KMS-11 (cell line): ENCODE results near the gene MYADML2.

Experiments used
- H2AFZ ChIP-seq: fragments of 200-600 bp; sonication (generic); 2 replicates; pipeline ENCODE4 v1.6.1; 2016; ENCODE audit warnings: antibody characterized with exemption, mixed run types, low read depth
- H3K27ac ChIP-seq: fragments of 200-600 bp; sonication (generic); 2 replicates; pipeline ENCODE4 v1.6.1; 2016; ENCODE audit warnings: mild to moderate bottlenecking, mixed run types
- H3K27me3 ChIP-seq: fragments of 200-600 bp; sonication (generic); 2 replicates; pipeline ENCODE4 v1.6.1; 2017; ENCODE audit warnings: mild to moderate bottlenecking, low read depth, mixed run types, moderate library complexity; ENCODE audit not compliant: insufficient read depth
- H3K36me3 ChIP-seq: fragments of 200-600 bp; sonication (generic); 2 replicates; pipeline ENCODE4 v1.6.1; 2017; ENCODE audit warnings: mild to moderate bottlenecking, mixed run types; ENCODE audit not compliant: insufficient read depth
- H3K4me1 ChIP-seq: fragments of 200-600 bp; sonication (generic); 2 replicates; pipeline ENCODE4 v1.6.1; 2016; ENCODE audit warnings: mild to moderate bottlenecking, low read depth, mixed run types; ENCODE audit not compliant: poor library complexity, severe bottlenecking
- H3K4me2 ChIP-seq: fragments of 200-600 bp; sonication (generic); 2 replicates; pipeline ENCODE4 v1.7.0; 2016; ENCODE audit warnings: mild to moderate bottlenecking, mixed run types
- H3K4me3 ChIP-seq: fragments of 200-600 bp; sonication (generic); IDR thresholded peaks from 2 replicates; pipeline ENCODE4 v1.6.1; 2017; ENCODE audit warnings: low read depth, low read length, mixed read lengths; ENCODE audit not compliant: insufficient read depth
- H3K79me2 ChIP-seq: fragments of 200-600 bp; sonication (generic); 2 replicates; pipeline ENCODE4 v1.6.1; 2016; ENCODE audit warnings: low read depth, mixed run types; ENCODE audit not compliant: insufficient read depth
- H3K9ac ChIP-seq: fragments of 200-600 bp; sonication (generic); 2 replicates; pipeline ENCODE4 v1.6.1; 2016; ENCODE audit warnings: mild to moderate bottlenecking, mixed run types
- H4K20me1 ChIP-seq: fragments of 200-600 bp; sonication (generic); 2 replicates; pipeline ENCODE4 v1.6.1; 2016; ENCODE audit warnings: mild to moderate bottlenecking, mixed run types; ENCODE audit not compliant: insufficient read depth
- TF ChIP-seq, protein P1 (sequence below): fragments of 200-600 bp; sonication (generic); conservative IDR thresholded peaks from 2 replicates; pipeline ENCODE4 v1.6.1; 2017; ENCODE audit warnings: low read depth, mild to moderate bottlenecking, antibody characterized with exemption, low read length, moderate library complexity, mixed read lengths

Gene MYADML2

DNA sequence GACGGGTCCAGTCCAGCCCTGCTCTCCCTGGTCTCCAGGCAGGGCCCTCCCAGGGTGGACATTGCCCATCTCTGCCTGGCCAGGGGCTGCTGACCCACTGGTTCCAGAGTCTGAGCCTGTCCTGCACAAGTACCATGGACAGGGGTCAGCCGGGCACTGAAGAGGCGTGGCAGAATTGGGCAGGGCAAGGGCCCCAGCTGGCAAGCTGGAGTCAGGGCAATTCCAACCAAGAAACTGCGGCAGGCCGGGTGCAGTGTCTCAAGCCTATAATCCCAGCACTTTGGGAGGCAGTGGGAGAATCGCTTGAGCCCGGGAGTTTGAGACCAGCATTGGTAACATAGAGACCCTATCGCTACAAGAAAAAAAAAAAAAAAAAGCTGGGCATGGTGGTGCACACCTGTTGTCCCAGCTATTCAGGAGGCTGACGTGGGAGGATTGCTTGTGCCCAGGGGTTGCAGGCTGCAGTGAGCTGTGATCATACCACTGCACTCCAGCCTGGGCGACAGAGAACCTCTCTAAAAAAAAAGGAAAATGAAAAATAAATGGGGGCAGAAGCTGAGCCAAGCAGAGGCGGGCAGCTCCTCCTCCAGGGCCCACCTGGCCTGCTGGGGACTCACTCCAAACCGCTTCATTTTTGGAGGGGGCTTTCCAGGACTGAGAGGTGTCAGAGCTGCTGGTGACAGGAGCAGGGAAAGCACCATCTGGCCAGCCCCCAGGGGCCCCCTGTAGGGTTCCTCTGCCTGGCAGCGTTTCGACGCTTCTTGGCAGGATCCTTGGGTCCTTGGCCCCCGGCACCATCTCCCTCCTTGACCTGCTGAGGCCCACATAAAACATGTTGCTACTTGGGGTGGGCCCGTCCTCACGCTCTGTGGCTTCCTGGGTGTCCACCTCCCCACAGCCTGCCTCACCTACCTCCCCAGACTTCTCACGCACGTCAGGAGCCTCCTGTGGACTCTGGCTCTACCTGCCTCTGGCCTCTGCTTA, 16.6 kb downstream of the MYADML2 start:
- Histone ChIP-seq H3K79me2 (peaks cover 17% of the 10 kb centered on the region), H3K27ac (no peak overlapping the region), H3K4me2 (no peak overlapping the region), H3K36me3 (no peaks in the 10 kb centered on the region), H3K27me3 (no peaks in the 10 kb centered on the region), H3K4me1 (peaks cover 21% of the 10 kb centered on the region), H3K4me3 (no peak overlapping the region), H2AFZ (no peak overlapping the region), H4K20me1 (no peaks in the 10 kb centered on the region), H3K9ac (no peak overlapping the region)
- TF ChIP-seq, protein P1, sequence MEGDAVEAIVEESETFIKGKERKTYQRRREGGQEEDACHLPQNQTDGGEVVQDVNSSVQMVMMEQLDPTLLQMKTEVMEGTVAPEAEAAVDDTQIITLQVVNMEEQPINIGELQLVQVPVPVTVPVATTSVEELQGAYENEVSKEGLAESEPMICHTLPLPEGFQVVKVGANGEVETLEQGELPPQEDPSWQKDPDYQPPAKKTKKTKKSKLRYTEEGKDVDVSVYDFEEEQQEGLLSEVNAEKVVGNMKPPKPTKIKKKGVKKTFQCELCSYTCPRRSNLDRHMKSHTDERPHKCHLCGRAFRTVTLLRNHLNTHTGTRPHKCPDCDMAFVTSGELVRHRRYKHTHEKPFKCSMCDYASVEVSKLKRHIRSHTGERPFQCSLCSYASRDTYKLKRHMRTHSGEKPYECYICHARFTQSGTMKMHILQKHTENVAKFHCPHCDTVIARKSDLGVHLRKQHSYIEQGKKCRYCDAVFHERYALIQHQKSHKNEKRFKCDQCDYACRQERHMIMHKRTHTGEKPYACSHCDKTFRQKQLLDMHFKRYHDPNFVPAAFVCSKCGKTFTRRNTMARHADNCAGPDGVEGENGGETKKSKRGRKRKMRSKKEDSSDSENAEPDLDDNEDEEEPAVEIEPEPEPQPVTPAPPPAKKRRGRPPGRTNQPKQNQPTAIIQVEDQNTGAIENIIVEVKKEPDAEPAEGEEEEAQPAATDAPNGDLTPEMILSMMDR: no peak

DNA sequence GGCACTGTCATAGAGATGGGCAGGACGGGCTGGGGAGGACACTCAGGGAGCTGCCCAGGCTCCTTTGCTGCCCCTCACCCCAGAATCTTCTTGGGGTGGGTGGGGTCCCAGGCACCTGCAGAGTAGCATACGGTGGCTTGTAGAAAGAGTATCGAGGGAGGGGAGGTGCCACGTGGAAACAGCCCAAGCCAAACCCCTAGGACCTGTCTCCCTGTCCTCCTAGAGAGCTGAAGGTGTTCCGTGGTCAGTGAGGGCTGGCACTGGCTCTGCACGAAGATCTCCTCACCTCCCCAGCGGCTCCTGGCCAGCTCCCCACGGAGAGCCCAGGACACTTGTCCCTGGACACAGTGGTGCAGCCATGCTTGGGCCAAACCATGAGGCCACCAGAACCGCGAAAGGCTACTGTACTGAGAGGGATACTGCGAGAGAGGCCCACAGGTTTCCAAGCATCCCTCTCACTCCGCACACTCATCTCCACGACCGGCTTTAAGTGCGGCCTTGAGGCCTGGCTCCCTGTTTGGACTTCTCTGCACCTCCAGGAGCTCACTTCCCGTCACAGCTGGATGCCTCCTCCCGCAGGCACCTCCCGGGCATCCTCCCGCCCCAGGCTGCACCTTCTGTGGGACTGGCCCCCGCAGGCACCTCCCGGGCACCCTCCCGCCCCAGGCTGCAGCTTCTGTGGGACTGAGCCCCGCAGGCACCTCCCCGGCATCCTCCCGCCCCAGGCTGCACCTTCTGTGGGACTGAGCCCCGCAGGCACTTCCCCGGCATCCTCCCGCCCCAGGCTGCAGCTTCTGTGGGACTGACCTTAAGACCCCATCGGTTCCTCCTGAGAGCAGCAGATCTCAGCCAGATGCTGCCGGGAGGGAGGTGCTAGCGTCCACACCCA, 17.5 kb downstream of the MYADML2 start:
- TF ChIP-seq, protein P1: no peak
- H4K20me1 ChIP-seq: no peaks in the 10 kb centered on the region
- peaks cover 27% of the 10 kb centered on the region for H3K79me2 ChIP-seq
- H3K36me3 ChIP-seq: no peaks in the 10 kb centered on the region
- H3K4me3 ChIP-seq: no peak overlapping the region
- 0 out of 2 replicates have a peak overlapping the region, but pooled peaks have one; percentile 98 for H3K4me2 ChIP-seq
- H3K27me3 ChIP-seq: no peaks in the 10 kb centered on the region
- no peak overlapping the region for H3K9ac ChIP-seq
- H3K27ac ChIP-seq: no peak overlapping the region
- peaks cover 29% of the 10 kb centered on the region for H3K4me1 ChIP-seq
- no peak overlapping the region for H2AFZ ChIP-seq

DNA sequence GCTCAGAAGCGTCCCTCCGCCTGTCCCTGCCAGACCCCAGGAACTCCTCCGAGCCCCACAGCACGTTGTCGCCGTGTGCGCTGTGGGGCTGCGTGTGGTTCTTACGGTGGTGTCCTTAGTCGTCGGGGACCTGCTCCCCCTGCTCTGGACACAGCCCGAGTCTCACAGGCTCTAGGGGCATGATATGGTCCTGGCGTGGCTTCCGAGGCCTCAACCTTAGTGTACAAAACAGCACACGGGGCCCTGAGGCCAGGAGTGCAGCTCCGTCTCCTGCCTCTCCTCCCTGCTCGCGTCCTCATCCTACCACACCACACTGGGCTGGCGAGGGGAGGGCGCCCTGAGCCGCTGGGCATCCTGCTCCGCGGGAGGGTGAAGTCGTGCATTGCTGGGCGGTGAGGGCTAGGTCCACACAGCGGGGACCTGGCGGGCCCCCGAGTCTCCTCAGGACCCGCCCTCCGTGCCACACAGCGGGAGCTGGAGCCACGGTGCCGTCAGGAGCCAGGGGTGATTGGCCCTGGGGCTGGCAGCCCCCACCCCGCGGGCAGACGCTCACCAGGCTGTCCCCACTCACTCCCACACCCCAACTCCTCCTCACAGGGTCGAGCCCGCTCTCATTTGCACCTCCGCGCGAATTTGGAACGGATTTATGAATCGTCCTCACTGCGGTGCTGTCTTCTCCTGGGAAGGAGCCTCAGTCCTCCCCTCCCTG, 18.3 kb downstream of the MYADML2 start:
- Histone ChIP-seq H2AFZ (peak overlapping the region; percentile 86), H3K9ac (peak overlapping the region; percentile 83)

More for the DNA sequence above, 18.3 kb downstream of the MYADML2 start:
- Histone ChIP-seq H3K79me2 (peaks cover 35% of the 10 kb centered on the region), H3K4me3 (no peak overlapping the region), H3K36me3 (no peaks in the 10 kb centered on the region), H3K4me1 (peaks cover 37% of the 10 kb centered on the region), H4K20me1 (no peaks in the 10 kb centered on the region), H3K27me3 (no peaks in the 10 kb centered on the region), H3K4me2 (peak overlapping the region; percentile 98), H3K27ac (no peak overlapping the region)
- TF ChIP-seq, protein P1: no peak
